Endothelial cell of hepatic sinusoid (primary cell): Measurements from ENCODE around the gene ACSS1.

Source experiments
- in situ Hi-C: cut with HindIII; loops from 2 replicates; pipeline ENCODE4 v1.10.0; 2017; ENCODE audit warnings: low sequenced_read_pairs

ACSS1 gene

GRCh38 chr20:25033265-25033923, 24.5 kb downstream of the ACSS1 start:
- in situ Hi-C loops = no loop called here

- in situ Hi-C loops = no loop called here
Observed at GRCh38 chr20:25032478-25033264, 25.3 kb downstream of the ACSS1 start.

- in situ Hi-C loops = no loop called here
Observed at GRCh38 chr20:25032065-25032477, 25.9 kb downstream of the ACSS1 start.

- in situ Hi-C loops = no loop called here
Observed at GRCh38 chr20:25031241-25031640, 26.7 kb downstream of the ACSS1 start.

- in situ Hi-C loops = no loop called here
Observed at GRCh38 chr20:25030649-25031207, 27.2 kb downstream of the ACSS1 start.

- in situ Hi-C loops = no loop called here
Observed at GRCh38 chr20:25030007-25030648, 27.8 kb downstream of the ACSS1 start.

- in situ Hi-C loops = no loop called here
Observed at GRCh38 chr20:25025986-25026605, 31.8 kb downstream of the ACSS1 start.

- in situ Hi-C loops = no loop called here
Observed at GRCh38 chr20:25025091-25025861, 32.7 kb downstream of the ACSS1 start.

- in situ Hi-C loops = no loop called here
Observed at GRCh38 chr20:25024171-25024570, 33.8 kb downstream of the ACSS1 start.

- in situ Hi-C loops = no loop called here
Observed at GRCh38 chr20:25023356-25023755, 34.6 kb downstream of the ACSS1 start.

- in situ Hi-C loops = no loop called here
Observed at GRCh38 chr20:25022680-25023079, 35.3 kb downstream of the ACSS1 start.

- in situ Hi-C loops = no loop called here
Observed at GRCh38 chr20:25021336-25021735, 36.6 kb downstream of the ACSS1 start.

GRCh38 chr20:25020901-25021301, 37.0 kb downstream of the ACSS1 start:
- in situ Hi-C loops = no loop called here

- in situ Hi-C loops = no loop called here
Observed at GRCh38 chr20:25020345-25020744, 37.6 kb downstream of the ACSS1 start.

GRCh38 chr20:25019381-25020155, 38.4 kb downstream of the ACSS1 start:
- in situ Hi-C loops = no loop called here

GRCh38 chr20:25018841-25019240, 39.1 kb downstream of the ACSS1 start:
- in situ Hi-C loops = no loop called here

GRCh38 chr20:25018425-25018824, 39.5 kb downstream of the ACSS1 start:
- in situ Hi-C loops = no loop called here

GRCh38 chr20:25017257-25017803, 40.6 kb downstream of the ACSS1 start:
- in situ Hi-C loops = no loop called here

GRCh38 chr20:25016471-25016870, 41.5 kb downstream of the ACSS1 start:
- in situ Hi-C loops = no loop called here
